HG03354 (cell line): ENCODE results near the gene TMEM39A.

Source experiments
- ATAC-seq: cut with Tn5 transposase; IDR thresholded peaks from one replicate; pipeline ENCODE4 v1.9.1; 2021; ENCODE audit warnings: mild to moderate bottlenecking; ENCODE audit not compliant: unreplicated experiment, poor library complexity, severe bottlenecking

The TMEM39A gene

DNA sequence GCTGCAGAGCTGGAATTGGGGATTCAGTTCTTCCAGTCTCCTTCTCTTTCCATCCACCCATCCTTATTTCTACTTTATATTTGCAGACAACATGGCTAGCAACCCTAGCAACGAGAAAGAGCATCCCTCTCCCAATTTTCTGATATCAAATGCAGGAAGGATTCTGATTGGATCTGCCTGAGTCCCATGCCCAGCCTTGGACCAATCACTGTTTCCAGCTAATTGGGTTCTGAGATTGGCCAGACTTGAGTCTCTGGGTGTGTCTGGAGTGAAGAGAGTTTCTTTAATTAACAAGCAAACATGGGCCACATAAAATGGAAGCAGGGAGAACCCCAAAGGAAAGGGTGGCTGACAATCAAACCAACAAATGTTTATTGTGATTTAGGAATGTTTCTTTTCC lies 60.6 kb downstream of the TMEM39A start:
- ATAC-seq, result no peak

DNA sequence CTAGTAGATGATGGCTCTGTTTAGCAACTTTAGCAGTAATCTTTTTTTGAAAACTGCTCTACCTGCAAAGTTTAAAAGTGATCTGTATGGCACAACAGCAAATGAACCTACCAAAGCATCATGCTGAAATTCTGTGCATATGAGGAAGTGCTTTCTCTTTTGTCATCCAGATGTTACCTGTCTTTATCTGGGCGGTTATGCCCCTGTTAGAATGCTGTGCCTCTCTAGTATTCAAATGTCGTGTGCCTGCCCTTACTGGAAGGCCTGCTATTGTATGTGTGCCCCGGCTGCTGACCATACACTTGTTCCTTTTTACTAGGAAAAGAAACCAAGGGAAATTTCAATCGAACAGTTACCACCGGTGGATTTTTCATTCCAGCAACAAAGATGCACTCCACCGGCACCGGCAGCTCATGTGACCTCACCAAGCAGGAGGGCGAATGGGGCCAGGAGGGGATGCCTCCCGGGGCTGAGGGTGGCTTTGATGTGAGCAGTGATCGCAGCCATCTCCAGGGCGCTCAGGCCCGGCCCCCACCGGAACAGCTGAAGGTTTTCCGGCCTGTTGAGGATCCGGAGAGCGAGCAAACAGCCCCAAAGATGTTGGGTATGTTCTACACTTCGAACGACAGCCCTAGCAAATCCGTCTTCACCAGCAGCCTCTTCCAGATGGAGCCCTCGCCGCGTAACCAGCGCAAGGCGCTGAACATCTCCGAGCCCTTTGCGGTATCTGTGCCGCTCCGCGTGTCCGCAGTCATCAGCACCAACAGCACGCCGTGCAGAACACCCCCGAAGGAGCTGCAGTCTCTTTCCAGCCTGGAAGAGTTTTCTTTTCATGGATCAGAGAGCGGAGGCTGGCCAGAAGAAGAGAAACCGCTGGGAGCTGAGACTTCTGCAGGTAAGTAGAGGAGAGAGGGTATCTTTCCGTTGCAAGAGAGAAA lies 61.6 kb downstream of the TMEM39A start:
- ATAC-seq, result peak; percentile 81

DNA sequence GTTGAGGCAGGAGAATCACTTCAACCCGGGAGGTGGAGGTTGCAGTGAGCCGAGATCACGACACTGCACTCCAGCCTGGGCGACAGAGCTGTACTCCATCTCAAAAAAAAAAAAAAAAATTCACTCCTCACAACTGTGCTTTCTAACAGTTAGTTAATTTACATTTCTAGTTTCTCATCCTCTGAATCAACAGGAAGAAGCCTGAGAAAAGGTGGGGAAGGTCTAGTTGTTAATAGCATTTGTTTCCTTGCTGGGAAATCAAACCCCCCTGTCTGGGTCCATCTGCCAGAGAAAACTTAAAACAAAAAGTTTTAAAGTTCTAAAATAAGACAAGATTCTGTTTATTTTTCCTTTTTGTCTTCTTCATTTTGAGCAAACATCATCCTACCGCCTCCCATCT lies 62.3 kb downstream of the TMEM39A start:
- peak; percentile 58 for ATAC-seq

DNA sequence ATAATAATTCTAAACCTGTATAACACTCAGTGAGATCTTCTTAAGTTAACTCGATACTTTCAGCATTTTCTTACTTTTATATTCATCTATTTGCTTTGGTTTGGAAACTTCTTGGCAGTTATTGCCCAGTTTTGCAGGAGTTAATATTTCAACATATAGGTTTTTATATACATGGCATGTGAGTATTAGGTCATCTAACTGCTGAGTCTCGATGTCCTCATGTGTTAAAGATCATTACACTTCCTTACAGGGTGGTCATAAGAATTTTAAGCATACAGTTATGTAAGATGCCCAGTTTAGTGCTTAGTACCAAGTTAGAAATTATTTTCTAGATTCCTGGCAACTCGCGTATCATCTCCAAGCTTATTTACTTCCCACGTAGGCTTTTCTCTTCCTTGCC lies 62.9 kb downstream of the TMEM39A start:
- ATAC-seq, result no peak

DNA sequence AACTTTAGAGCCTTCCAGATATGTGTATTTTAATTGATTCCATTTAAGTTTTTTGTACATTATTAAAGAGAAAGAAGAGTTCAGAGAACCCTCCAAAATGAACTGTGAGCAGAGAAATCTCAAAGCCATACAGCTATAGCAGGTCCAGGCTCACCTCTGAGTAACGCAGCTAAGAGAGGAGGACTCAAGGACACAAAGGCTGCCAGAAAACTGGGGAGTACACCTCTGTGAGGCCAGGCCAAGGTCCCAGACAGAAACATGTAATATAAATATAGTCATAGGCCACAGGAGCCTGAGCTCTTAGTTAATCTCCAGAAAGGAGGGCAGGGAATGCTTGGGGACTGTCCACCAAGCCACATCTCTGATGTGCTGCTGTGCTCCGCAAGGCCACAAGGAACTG lies 66.5 kb downstream of the TMEM39A start:
- no peak for ATAC-seq

DNA sequence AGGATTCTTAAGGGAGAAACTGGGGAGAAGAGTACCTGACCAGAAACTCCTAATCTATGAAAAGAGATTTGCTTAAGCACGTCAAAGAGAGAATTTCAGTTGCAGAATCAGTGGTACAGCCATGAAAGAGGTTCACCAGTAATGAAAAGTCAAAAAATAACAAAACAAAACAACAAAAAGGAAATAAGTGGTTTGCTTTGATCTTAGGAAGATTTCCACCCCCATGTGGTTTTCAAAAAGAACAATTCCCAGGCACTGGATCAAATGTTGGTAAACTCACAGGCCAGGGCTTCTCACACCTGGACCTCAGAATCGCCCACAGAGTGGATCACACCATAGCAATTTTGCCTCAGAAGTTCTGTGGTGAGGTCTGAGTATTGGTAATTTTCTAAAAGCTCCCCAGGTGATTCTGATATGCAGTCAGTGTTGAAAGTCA lies 67.5 kb downstream of the TMEM39A start:
- ATAC-seq, result peak; percentile 69

DNA sequence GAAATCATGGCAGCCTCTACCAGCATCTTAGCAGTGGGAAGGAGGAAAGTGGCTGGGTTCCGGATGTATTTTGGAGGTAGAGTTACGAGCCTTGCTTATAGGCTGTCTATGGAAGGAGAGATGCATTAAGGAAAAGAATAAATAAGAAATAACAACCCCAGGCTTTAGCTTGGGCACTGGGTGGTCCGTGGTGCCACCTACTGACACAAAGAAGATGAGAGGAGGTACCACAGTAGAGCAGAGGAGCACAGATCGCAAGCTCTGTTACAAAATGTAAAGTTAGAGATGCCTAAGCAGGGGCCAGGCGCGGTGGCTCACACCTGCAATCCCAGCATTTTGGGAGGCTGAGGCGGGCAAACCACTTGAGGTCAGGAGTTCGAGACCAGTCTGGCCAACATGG lies 74.8 kb downstream of the TMEM39A start:
- ATAC-seq, result no peak

DNA sequence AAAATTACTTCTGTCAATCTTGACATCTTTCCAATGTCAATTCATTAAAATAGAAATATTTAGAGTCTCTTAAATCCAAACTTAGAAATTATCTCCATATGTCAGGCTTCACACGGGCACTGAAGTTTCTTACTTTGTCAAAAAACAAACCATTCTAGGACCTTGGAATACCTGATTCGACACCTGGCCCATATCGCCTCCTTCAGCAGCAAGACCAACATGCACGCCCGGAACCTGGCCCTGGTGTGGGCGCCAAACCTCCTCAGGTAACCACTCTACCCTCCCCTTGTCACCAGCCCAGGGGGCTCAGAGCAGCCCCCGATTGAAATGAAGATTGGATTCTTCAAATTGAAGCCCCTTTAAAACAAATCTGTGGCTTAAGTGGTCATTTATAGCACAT lies 81.3 kb downstream of the TMEM39A start:
- ATAC-seq, result no peak

DNA sequence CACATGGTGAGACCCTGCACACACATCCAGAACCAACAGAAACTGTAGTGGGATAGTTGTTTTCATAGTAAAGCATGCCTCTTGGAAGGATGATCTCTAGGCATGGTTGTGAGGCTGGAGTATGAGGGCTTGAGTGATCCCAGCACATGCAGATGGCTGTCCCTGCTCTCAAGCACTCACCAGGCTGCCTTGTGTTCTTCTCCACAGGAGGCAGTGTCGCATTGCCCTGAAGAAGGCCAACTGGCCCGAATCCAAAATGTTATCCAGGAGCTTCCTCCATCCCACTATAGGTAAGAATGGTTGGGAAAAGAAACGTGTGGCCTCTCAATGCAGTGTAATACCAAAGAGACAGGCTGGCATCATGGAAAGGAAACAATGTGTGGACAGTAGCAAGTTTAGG lies 82.7 kb downstream of the TMEM39A start:
- ATAC-seq, result no peak
